GM20431 (cell line): ENCODE data around the gene IL2RA.
"Not testable (repeated sequence)": the region's sequence is repeated elsewhere in the genome, so short reads cannot be mapped to it uniquely, and the experiment has no call there.

Experiments
- in situ Hi-C: fragments of 300-500 bp; cut with MseI, MboI; formaldehyde crosslinking; loops from one replicate; pipeline ENCODE4 v1.15.0; 2020; ENCODE audit warnings: low sequenced_read_pairs; ENCODE audit not compliant: unreplicated experiment

Gene IL2RA

GRCh38 chr10:6019010-6019782, 43.0 kb downstream of the IL2RA start:
- in situ Hi-C loops = no loop called here

- in situ Hi-C loops = no loop called here
Observed at GRCh38 chr10:6018422-6018821, 43.7 kb downstream of the IL2RA start.

- in situ Hi-C loops = no loop called here
Observed at GRCh38 chr10:6017781-6018354, 44.3 kb downstream of the IL2RA start.

- in situ Hi-C loops = no loop called here
Observed at GRCh38 chr10:6014241-6014761, 47.9 kb downstream of the IL2RA start.

GRCh38 chr10:6013413-6014192, 48.6 kb downstream of the IL2RA start:
- in situ Hi-C loops = no loop called here

- in situ Hi-C loops = no loop called here
Observed at GRCh38 chr10:6012121-6012905, 49.9 kb downstream of the IL2RA start.

- in situ Hi-C loops = no loop called here
Observed at GRCh38 chr10:6011558-6011957, 50.6 kb downstream of the IL2RA start.

GRCh38 chr10:6010569-6010968, 51.6 kb downstream of the IL2RA start:
- in situ Hi-C loops = no loop called here

GRCh38 chr10:6009961-6010360, 52.2 kb downstream of the IL2RA start:
- in situ Hi-C loops = no loop called here

- in situ Hi-C loops = no loop called here
Observed at GRCh38 chr10:6009150-6009549, 53.0 kb downstream of the IL2RA start.

GRCh38 chr10:6008497-6009142, 53.5 kb downstream of the IL2RA start:
- in situ Hi-C loops = no loop called here

GRCh38 chr10:6006991-6007390, 55.2 kb downstream of the IL2RA start:
- in situ Hi-C loops = no loop called here

- in situ Hi-C loops = no loop called here
Observed at GRCh38 chr10:6006546-6006945, 55.6 kb downstream of the IL2RA start.

GRCh38 chr10:6005856-6006395, 56.2 kb downstream of the IL2RA start:
- in situ Hi-C loops = no loop called here

- in situ Hi-C loops = not testable (repeated sequence)
Observed at GRCh38 chr10:6005161-6005804, 56.9 kb downstream of the IL2RA start.

GRCh38 chr10:6002809-6003510, 59.2 kb downstream of the IL2RA start:
- in situ Hi-C loops = no loop called here

- in situ Hi-C loops = no loop called here
Observed at GRCh38 chr10:5999440-6000165, 62.6 kb downstream of the IL2RA start.

GRCh38 chr10:5996696-5997095, 65.5 kb downstream of the IL2RA start:
- in situ Hi-C loops = no loop called here
